AG04449 (cell line): ENCODE results near the gene PDCD11.

Source experiments
- CTCF ChIA-PET: fragments of 350-600 bp; formaldehyde crosslinking; extraction: SDS; loops from one replicate; lab custom pipeline; 2021; ENCODE audit warnings: antibody characterized with exemption; lab: Yijun Ruan, JAX
- POLR2A ChIA-PET: fragments of 400-600, 350-600 bp; formaldehyde crosslinking; extraction: SDS; loops from one replicate; lab custom pipeline; 2020; ENCODE audit warnings: antibody characterized with exemption, inconsistent platforms; lab: Yijun Ruan, JAX
- DNase-seq: peaks from one replicate; pipeline ENCODE4 v3.0.0-alpha.2; 2010; ENCODE audit warnings: low read depth, low spot score
- H3K4me3 ChIP-seq: 2 replicates; pipeline ENCODE4 v1.5.1; 2011; ENCODE audit warnings: low read depth, mild to moderate bottlenecking, control low read depth, low read length
- CTCF ChIP-seq: IDR thresholded peaks from one replicate; pipeline ENCODE4 v1.5.1; 2011; ENCODE audit warnings: mild to moderate bottlenecking, moderate library complexity, low read length, control low read depth, inconsistent platforms; ENCODE audit not compliant: insufficient read depth; ENCODE audit errors: missing control alignments

The PDCD11 gene

GRCh38 chr10:103493916-103494877 lies 97.8 kb downstream of the PDCD11 start:
- ChIA-PET CTCF (interaction anchor here (1.0 to 1.5 kb wide), 4 partner anchors 13 to 99 kb away, joined by 3 to 6 read pairs (median 4); no protein-coding TSS in a partner anchor), POLR2A (interaction anchor here (1.0 kb wide), 1 partner anchor 43 kb away, joined by 3 read pairs; no protein-coding TSS in a partner anchor)
- no peak for DNase-seq
- no peak for TF ChIP-seq CTCF
- H3K4me3 ChIP-seq = peak overlapping the region; percentile 41

- TF ChIP-seq CTCF = no peak
- CTCF ChIA-PET = interaction anchor here (0.5 kb wide), 1 partner anchor 10 kb away, joined by 3 read pairs; no protein-coding TSS in a partner anchor
- H3K4me3 ChIP-seq = no peak overlapping the region
- POLR2A ChIA-PET = no interaction called here
- DNase-seq = no peak
Observed at GRCh38 chr10:103495321-103495720, 98.9 kb downstream of the PDCD11 start.
